HCT116 (cell line): ENCODE results near the gene PSRC1. TPM values are rescaled to one million over a fixed set of nuclear protein-coding genes. Genes with fewer than 3 reads are reported as not detected.

ENCODE experiments used
- ATAC-seq: fragments of 200-7000 bp; cut with Tn5 transposase; 2 replicates; pipeline ENCODE4 v1.9.1; 2020; ENCODE audit warnings: mild to moderate bottlenecking, moderate library complexity
- BruUV-seq: library from RNA; stranded (reverse); fragments of 400-500 nt; replicated peaks from 2 replicates; lab custom pipeline; 2021; lab: Mats Ljungman, UMichigan
- CTCF ChIA-PET: fragments of 300-600 bp; sonication (Branson Sonifier 250); formaldehyde crosslinking; loops from one replicate; lab custom pipeline; 2021; ENCODE audit warnings: antibody characterized with exemption; lab: Charles Lee
- POLR2A ChIA-PET: fragments of 300-600, 350-600 bp; sonication (Branson Sonifier 250); formaldehyde crosslinking; loops from one replicate; lab custom pipeline; 2021; ENCODE audit warnings: antibody characterized with exemption; lab: Charles Lee
- RAD21 ChIA-PET, 2 experiments: fragments of 300-600 bp; sonication (Branson Sonifier 250); formaldehyde crosslinking; loops; one replicate each; lab custom pipeline; 2023; ENCODE audit warnings: low total read pairs in 2 of 2; ENCODE audit not compliant: uncharacterized antibody in 2 of 2, unreplicated experiment in 2 of 2, low non-redundant PET in 1 of 2; lab: Charles Lee
- DNase-seq: peaks from one replicate; pipeline ENCODE4 v3.0.0-alpha.2; 2010; ENCODE audit warnings: low read depth, low spot score
- H2AFZ ChIP-seq: fragments of 200-600 bp; shearing (Covaris generic), sonication (generic); 2 replicates; pipeline ENCODE4 v1.6.1; 2017; ENCODE audit warnings: low read depth, mixed run types, mixed read lengths, antibody characterized with exemption, low read length; ENCODE audit not compliant: poor library complexity, severe bottlenecking
- H3K27ac ChIP-seq: 2 replicates; pipeline ENCODE4 v1.5.1; 2012; ENCODE audit warnings: low read depth, low read length
- H3K27me3 ChIP-seq: fragments of 200-600 bp; sonication (generic); 2 replicates; pipeline ENCODE4 v1.6.1; 2016; ENCODE audit warnings: mixed run types, low read length, mixed read lengths; ENCODE audit not compliant: insufficient read depth
- H3K36me3 ChIP-seq, 2 experiments: fragments of 200-500 bp in 1 of 2; fragments of 200-600 bp in 1 of 2; sonication (Bioruptor generic) in 1 of 2; sonication (generic) in 1 of 2; 2 replicates each; pipeline versions ENCODE4 v1.5.1 to v1.6.1; 2014 to 2016; ENCODE audit warnings: low read length in 2 of 2, inconsistent platforms in 1 of 2, mixed read lengths in 1 of 2, mixed run types in 1 of 2; ENCODE audit not compliant: insufficient read depth in 2 of 2, control insufficient read depth in 1 of 2
- H3K4me1 ChIP-seq, 2 experiments: fragments of 200-600 bp in 1 of 2; sonication (generic) in 1 of 2; 2 replicates each; pipeline versions ENCODE4 v1.5.1 to v1.6.1; 2012 to 2017; ENCODE audit warnings: low read length in 2 of 2, inconsistent platforms in 1 of 2, mild to moderate bottlenecking in 1 of 2, mixed read lengths in 1 of 2, mixed run types in 1 of 2, moderate library complexity in 1 of 2; ENCODE audit not compliant: insufficient read depth in 2 of 2, control insufficient read depth in 1 of 2
- H3K4me2 ChIP-seq: fragments of 200-600 bp; sonication (generic); 2 replicates; pipeline ENCODE4 v1.6.1; 2017; ENCODE audit warnings: mixed run types, low read length, mixed read lengths
- H3K4me3 ChIP-seq, 2 experiments: fragments of 200-600 bp in 1 of 2; sonication (generic) in 1 of 2; replicated peaks in 1 of 2; 2 replicates each; pipeline ENCODE4 v1.5.1; 2011 to 2016; ENCODE audit warnings: low read length in 2 of 2, control low read depth in 1 of 2, low read depth in 1 of 2, mild to moderate bottlenecking in 1 of 2, mixed read lengths in 1 of 2, mixed run types in 1 of 2
- H3K79me2 ChIP-seq: fragments of 200-600 bp; sonication (generic); 2 replicates; pipeline ENCODE4 v1.6.1; 2017; ENCODE audit warnings: mild to moderate bottlenecking, mixed run types, low read length, moderate library complexity, mixed read lengths; ENCODE audit not compliant: insufficient read depth
- H3K9ac ChIP-seq: fragments of 200-600 bp; sonication (generic); 2 replicates; pipeline ENCODE4 v1.6.1; 2016; ENCODE audit warnings: low read length, mixed read lengths
- H3K9me2 ChIP-seq: fragments of 200-600 bp; sonication (generic), shearing (Covaris generic); 2 replicates; pipeline ENCODE4 v1.6.1; 2017; ENCODE audit warnings: mixed run types, mild to moderate bottlenecking, moderate library complexity; ENCODE audit not compliant: insufficient read depth
- H3K9me3 ChIP-seq, 2 experiments: fragments of 200-500 bp in 1 of 2; fragments of 200-600 bp in 1 of 2; sonication (Bioruptor generic) in 1 of 2; sonication (generic) in 1 of 2; 2 replicates each; pipeline ENCODE4 v1.6.1; 2014 to 2017; ENCODE audit warnings: low read length in 2 of 2, mixed read lengths in 2 of 2, inconsistent platforms in 1 of 2, low read depth in 1 of 2, mild to moderate bottlenecking in 1 of 2, mixed run types in 1 of 2, moderate library complexity in 1 of 2; ENCODE audit not compliant: control insufficient read depth in 1 of 2, insufficient read depth in 1 of 2
- H4K20me1 ChIP-seq: fragments of 200-600 bp; sonication (generic), shearing (Covaris generic); 2 replicates; pipeline ENCODE4 v1.6.1; 2017; ENCODE audit warnings: mixed run types, mild to moderate bottlenecking, moderate library complexity; ENCODE audit not compliant: insufficient read depth
- CEBPB ChIP-seq: IDR thresholded peaks from 2 replicates; pipeline ENCODE4 v1.6.1; 2012; ENCODE audit warnings: low read depth
- ELF1 ChIP-seq: IDR thresholded peaks from 2 replicates; pipeline ENCODE4 v1.6.1; 2012; ENCODE audit warnings: low read depth, borderline replicate concordance
- POLR2A ChIP-seq: IDR thresholded peaks from 2 replicates; pipeline ENCODE4 v1.7.0; 2011; ENCODE audit warnings: borderline replicate concordance; ENCODE audit not compliant: insufficient read depth, insufficient read length; ENCODE audit errors: extremely low read depth
- SRF ChIP-seq: IDR thresholded peaks from 2 replicates; pipeline ENCODE4 v1.6.1; 2012; ENCODE audit warnings: low read depth
- ZFX ChIP-seq: fragments of 450-650 bp; IDR thresholded peaks from 2 replicates; pipeline ENCODE4 v1.6.1; 2017
- ZNF274 ChIP-seq: fragments of 200-500 bp; sonication (Bioruptor generic); IDR thresholded peaks from 2 replicates; pipeline ENCODE4 v1.6.1; 2014; ENCODE audit warnings: mild to moderate bottlenecking, low read depth, low read length, inconsistent platforms
- intact Hi-C: fragments of 100-400 bp; cut with micrococcal nuclease; formaldehyde crosslinking; loops from 2 replicates; pipeline ENCODE4 v1.10.0; 2022
- total RNA-seq: library from RNA; stranded (reverse); gene quantifications from one replicate; pipeline ENCODE4 v1.2.1, GENCODE V29; 2021; ENCODE audit not compliant: unreplicated experiment
- TF ChIP-seq, protein P1 (sequence below): IDR thresholded peaks from 2 replicates; pipeline ENCODE4 v1.6.1; 2012; ENCODE audit warnings: low read depth

The PSRC1 gene
- total RNA-seq, 1 experiment from 2014 or later: 44.8 TPM

DNA sequence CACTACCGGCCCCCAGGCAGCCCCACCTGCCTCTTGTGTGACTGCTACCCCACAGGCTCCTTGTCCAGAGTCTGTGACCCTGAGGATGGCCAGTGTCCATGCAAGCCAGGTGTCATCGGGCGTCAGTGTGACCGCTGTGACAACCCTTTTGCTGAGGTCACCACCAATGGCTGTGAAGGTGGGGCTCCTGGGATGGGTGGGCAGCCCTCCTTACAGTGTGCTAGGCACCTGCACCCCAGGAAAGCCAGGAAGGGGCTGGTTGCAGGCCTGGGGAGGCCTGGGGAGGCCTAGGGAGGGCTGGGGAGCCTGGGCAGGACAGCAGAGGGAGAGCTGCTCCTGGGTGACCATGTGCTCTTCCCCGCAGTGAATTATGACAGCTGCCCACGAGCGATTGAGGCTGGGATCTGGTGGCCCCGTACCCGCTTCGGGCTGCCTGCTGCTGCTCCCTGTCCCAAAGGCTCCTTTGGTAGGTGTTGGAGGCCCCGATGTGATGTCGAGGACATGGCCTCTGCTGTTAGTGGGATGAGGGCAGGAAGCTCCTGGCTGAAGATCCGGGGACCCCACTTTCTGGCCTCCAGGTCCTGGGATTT lies 17.1 kb downstream of the PSRC1 start:
- BruUV-seq: no TSS peak
- Histone ChIP-seq H3K36me3 (peaks cover 0 to 4% of the 10 kb centered on the region in 2 experiments; a peak in 2 of 4 replicates), H3K4me2 (no peak overlapping the region), H3K9me2 (no peaks in the 10 kb centered on the region), H3K79me2 (no peaks in the 10 kb centered on the region), H3K9me3 (no peaks in the 10 kb centered on the region), H2AFZ (no peak overlapping the region), H3K4me1 (peaks cover 0 to 9% of the 10 kb centered on the region in 2 experiments; a peak in 2 of 4 replicates), H3K27me3 (no peaks in the 10 kb centered on the region), H3K9ac (no peak overlapping the region), H3K27ac (no peak overlapping the region), H4K20me1 (no peaks in the 10 kb centered on the region), H3K4me3 (no peak overlapping the region)
- ATAC-seq (no peak), DNase-seq (no peak)
- ChIA-PET RAD21 (no interaction called here), POLR2A (no interaction called here), CTCF (interaction anchor here (1.2 kb wide), 1 partner anchor 133 kb away, joined by 4 read pairs; no protein-coding TSS in a partner anchor)
- TF ChIP-seq POLR2A: no peak
- TF ChIP-seq CEBPB: no peak
- TF ChIP-seq ELF1: no peak
- no peak for TF ChIP-seq SRF
- TF ChIP-seq, protein P1, sequence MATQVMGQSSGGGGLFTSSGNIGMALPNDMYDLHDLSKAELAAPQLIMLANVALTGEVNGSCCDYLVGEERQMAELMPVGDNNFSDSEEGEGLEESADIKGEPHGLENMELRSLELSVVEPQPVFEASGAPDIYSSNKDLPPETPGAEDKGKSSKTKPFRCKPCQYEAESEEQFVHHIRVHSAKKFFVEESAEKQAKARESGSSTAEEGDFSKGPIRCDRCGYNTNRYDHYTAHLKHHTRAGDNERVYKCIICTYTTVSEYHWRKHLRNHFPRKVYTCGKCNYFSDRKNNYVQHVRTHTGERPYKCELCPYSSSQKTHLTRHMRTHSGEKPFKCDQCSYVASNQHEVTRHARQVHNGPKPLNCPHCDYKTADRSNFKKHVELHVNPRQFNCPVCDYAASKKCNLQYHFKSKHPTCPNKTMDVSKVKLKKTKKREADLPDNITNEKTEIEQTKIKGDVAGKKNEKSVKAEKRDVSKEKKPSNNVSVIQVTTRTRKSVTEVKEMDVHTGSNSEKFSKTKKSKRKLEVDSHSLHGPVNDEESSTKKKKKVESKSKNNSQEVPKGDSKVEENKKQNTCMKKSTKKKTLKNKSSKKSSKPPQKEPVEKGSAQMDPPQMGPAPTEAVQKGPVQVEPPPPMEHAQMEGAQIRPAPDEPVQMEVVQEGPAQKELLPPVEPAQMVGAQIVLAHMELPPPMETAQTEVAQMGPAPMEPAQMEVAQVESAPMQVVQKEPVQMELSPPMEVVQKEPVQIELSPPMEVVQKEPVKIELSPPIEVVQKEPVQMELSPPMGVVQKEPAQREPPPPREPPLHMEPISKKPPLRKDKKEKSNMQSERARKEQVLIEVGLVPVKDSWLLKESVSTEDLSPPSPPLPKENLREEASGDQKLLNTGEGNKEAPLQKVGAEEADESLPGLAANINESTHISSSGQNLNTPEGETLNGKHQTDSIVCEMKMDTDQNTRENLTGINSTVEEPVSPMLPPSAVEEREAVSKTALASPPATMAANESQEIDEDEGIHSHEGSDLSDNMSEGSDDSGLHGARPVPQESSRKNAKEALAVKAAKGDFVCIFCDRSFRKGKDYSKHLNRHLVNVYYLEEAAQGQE: no peak
- no peak for TF ChIP-seq ZFX
- no peak for TF ChIP-seq ZNF274
- intact Hi-C loops: no loop called here
